ENCODE data around the gene IQSEC2. TPM values are rescaled to one million over a fixed set of nuclear protein-coding genes. Genes with fewer than 3 reads are reported as not detected.

Gene IQSEC2
- total RNA-seq, 4 donors from 2014 or later, result 12.0 to 24.8 (median 20.0) TPM

GRCh38 chrX:53321943-53322497 lies 40.6 kb upstream of the IQSEC2 start:
- TF ChIP-seq EP300 (IDR thresholded peaks at IDR 0.05) (no peak), POLR2A (IDR thresholded peaks at IDR 0.05; ENCODE audit: low read depth) (no peak), POLR2AphosphoS5 (IDR thresholded peaks at IDR 0.05) (no peak)
- TF ChIP-seq, protein P1, sequence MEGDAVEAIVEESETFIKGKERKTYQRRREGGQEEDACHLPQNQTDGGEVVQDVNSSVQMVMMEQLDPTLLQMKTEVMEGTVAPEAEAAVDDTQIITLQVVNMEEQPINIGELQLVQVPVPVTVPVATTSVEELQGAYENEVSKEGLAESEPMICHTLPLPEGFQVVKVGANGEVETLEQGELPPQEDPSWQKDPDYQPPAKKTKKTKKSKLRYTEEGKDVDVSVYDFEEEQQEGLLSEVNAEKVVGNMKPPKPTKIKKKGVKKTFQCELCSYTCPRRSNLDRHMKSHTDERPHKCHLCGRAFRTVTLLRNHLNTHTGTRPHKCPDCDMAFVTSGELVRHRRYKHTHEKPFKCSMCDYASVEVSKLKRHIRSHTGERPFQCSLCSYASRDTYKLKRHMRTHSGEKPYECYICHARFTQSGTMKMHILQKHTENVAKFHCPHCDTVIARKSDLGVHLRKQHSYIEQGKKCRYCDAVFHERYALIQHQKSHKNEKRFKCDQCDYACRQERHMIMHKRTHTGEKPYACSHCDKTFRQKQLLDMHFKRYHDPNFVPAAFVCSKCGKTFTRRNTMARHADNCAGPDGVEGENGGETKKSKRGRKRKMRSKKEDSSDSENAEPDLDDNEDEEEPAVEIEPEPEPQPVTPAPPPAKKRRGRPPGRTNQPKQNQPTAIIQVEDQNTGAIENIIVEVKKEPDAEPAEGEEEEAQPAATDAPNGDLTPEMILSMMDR (IDR thresholded peaks at IDR 0.05), result no peak
- Histone ChIP-seq H3K27ac (replicated peaks in 1 of 4) (no peak overlapping the region), H3K9me3 (no peaks in the 10 kb centered on the region), H3K4me3 (no peak overlapping the region), H3K36me3 (no peaks in the 10 kb centered on the region), H3K4me1 (peaks cover 0 to 36% (median 30%) of the 10 kb centered on the region in 4 donors), H3K27me3 (peaks cover 0 to 8% (median 3%) of the 10 kb centered on the region in 4 donors)
- DNase-seq (ENCODE audit: extremely low spot score), result no peak
- intact Hi-C loops (cut with DNase I), result no loop called here
- 21% methylated on average over 6 of the region's 6 CpGs for WGBS

- Histone ChIP-seq H3K27ac (replicated peaks in 1 of 4) (peak overlapping the region in 2 of 4 donors; percentile 20 to 30), H3K36me3 (no peaks in the 10 kb centered on the region), H3K4me1 (peaks cover 0 to 39% (median 30%) of the 10 kb centered on the region in 4 donors), H3K9me3 (no peaks in the 10 kb centered on the region), H3K27me3 (peaks cover 0 to 8% (median 3%) of the 10 kb centered on the region in 4 donors), H3K4me3 (peak overlapping the region; percentile 59 to 68 (median 64))
- TF ChIP-seq POLR2AphosphoS5 (IDR thresholded peaks at IDR 0.05) (peak in 1 of 2 donors; percentile 11), POLR2A (IDR thresholded peaks at IDR 0.05; ENCODE audit: low read depth) (no peak), EP300 (IDR thresholded peaks at IDR 0.05) (no peak)
- TF ChIP-seq, protein P1 (IDR thresholded peaks at IDR 0.05), result no peak
- WGBS, result 0% methylated on average over 4 of the region's 56 CpGs
- intact Hi-C loops (cut with DNase I), result no loop called here
- no peak for DNase-seq (ENCODE audit: extremely low spot score)
These were observed 40.0 kb upstream of the IQSEC2 start for GRCh38 chrX:53321230-53321942.

- intact Hi-C loops (cut with DNase I), result no loop called here
- Histone ChIP-seq H3K36me3 (no peaks in the 10 kb centered on the region), H3K9me3 (no peaks in the 10 kb centered on the region), H3K27ac (replicated peaks in 1 of 4) (peak overlapping the region in 2 of 4 donors; percentile 20 to 30), H3K4me1 (peaks cover 0 to 39% (median 30%) of the 10 kb centered on the region in 4 donors), H3K4me3 (peak overlapping the region; percentile 59 to 68 (median 64)), H3K27me3 (peaks cover 0 to 8% (median 3%) of the 10 kb centered on the region in 4 donors)
- no peak for DNase-seq (ENCODE audit: extremely low spot score)
- TF ChIP-seq, protein P1 (IDR thresholded peaks at IDR 0.05), result no peak
- TF ChIP-seq POLR2A (IDR thresholded peaks at IDR 0.05; ENCODE audit: low read depth), result no peak
- TF ChIP-seq POLR2AphosphoS5 (IDR thresholded peaks at IDR 0.05), result no peak
- TF ChIP-seq EP300 (IDR thresholded peaks at IDR 0.05), result no peak
- WGBS, result 1% methylated on average over 10 of the region's 75 CpGs
These were observed 39.3 kb upstream of the IQSEC2 start for GRCh38 chrX:53320543-53321229.

GRCh38 chrX:53319614-53320542 lies 38.5 kb upstream of the IQSEC2 start:
- intact Hi-C loops (cut with DNase I), result loop anchor here (5.0 kb wide), 1 partner anchor 122 kb away; no protein-coding TSS in a partner anchor
- Histone ChIP-seq H3K27ac (replicated peaks in 1 of 4) (no peak overlapping the region), H3K4me1 (peaks cover 0 to 39% (median 30%) of the 10 kb centered on the region in 4 donors), H3K36me3 (no peaks in the 10 kb centered on the region), H3K4me3 (peak overlapping the region; percentile 59 to 68 (median 64)), H3K9me3 (no peaks in the 10 kb centered on the region), H3K27me3 (peaks cover 0 to 8% (median 3%) of the 10 kb centered on the region in 4 donors)
- no peak for DNase-seq (ENCODE audit: extremely low spot score)
- TF ChIP-seq POLR2AphosphoS5 (IDR thresholded peaks at IDR 0.05) (no peak), EP300 (IDR thresholded peaks at IDR 0.05) (no peak), POLR2A (IDR thresholded peaks at IDR 0.05; ENCODE audit: low read depth) (no peak)
- WGBS, result 12% methylated on average over 18 of the region's 32 CpGs

Measured in esophagus muscularis mucosa (tissue), 4 donors.